ENCODE data around the gene TCERG1L. TPM values are rescaled to one million over a fixed set of nuclear protein-coding genes. Genes with fewer than 3 reads are reported as not detected.

The TCERG1L gene
- total RNA-seq, 1 donor from 2014 or later: 3.5 TPM

DNA sequence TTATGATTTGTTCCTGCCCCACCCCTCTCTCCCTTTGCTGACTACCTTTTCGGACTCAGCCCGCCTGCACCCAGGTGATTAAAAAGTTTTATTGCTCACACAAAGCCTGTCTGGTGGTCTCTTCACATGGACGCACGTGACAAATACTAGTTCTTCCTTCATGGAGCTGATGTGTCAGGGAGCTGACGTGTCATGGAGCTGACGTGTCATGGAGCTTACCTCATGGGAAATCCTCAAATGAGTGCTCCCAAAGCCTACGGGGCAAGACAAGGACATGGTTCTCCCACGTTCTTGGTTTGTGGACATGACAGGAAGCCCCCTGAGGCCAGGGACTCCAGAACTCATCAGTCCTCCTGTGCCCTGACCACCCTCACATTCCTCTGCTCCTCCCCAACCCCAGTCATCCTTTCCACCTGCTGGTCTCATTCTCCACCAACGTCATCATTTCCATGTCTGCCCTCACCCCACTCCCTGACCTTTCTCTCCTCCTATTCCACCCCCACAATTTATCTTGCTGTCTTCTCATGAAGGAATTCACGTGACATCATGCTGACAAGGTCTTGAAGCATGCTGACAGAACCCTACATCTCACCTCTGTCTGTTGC is 261.3 kb downstream of the TCERG1L start:
- no peak for FAIRE-seq

DNA sequence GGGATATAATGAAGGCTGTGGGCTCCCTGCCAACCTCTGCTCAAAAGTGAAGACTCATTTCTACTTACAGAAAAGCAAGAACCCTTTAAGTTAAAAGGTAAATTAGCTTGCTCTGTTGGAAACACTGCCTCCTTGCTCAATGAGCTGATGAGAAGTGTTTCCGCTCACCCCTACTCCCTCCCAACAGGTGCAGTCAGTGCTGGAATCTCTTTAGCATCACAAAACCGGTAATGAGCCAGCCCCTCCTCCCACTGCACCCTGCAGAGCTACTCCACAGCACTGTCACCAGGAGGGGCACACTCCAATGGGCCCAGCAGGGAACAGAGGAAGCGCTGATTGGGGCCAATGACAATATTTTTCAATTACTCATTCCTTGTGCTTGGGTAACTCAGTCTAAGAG is 262.5 kb downstream of the TCERG1L start:
- Histone ChIP-seq H2AFZ (ENCODE audit: low read depth, low read length) (no peak overlapping the region), H3K4me2 (ENCODE audit: low read length) (no peak overlapping the region), H3K27me3 (ENCODE audit: insufficient read depth, low read length) (no peaks in the 10 kb centered on the region), H3K4me3 (ENCODE audit: insufficient read depth, low read depth, low read length) (no peak overlapping the region), H3K9ac (ENCODE audit: low read length) (no peak overlapping the region), H4K20me1 (ENCODE audit: insufficient read depth, low read length) (no peaks in the 10 kb centered on the region), H3K27ac (ENCODE audit: low read depth, low read length) (no peak overlapping the region), H3K79me2 (ENCODE audit: insufficient read depth, low read length) (no peaks in the 10 kb centered on the region), H3K4me1 (ENCODE audit: insufficient read depth, low read length) (no peaks in the 10 kb centered on the region), H3K36me3 (ENCODE audit: insufficient read depth, low read length) (no peaks in the 10 kb centered on the region), H3K9me3 (ENCODE audit: insufficient read depth, low read depth, low read length) (peaks cover 6% of the 10 kb centered on the region)
- no peak for FAIRE-seq
- Mint-ChIP-seq H3K4me1 (ENCODE audit: low read depth, unreplicated experiment) (no peaks in the 10 kb centered on the region), H3K27me3 (ENCODE audit: low read depth, unreplicated experiment) (peaks cover 8% of the 10 kb centered on the region), H3K36me3 (ENCODE audit: low read depth, unreplicated experiment) (no peaks in the 10 kb centered on the region), H3K9me3 (ENCODE audit: unreplicated experiment) (peaks cover 17% of the 10 kb centered on the region), H3K4me3 (ENCODE audit: unreplicated experiment) (no peak overlapping the region), H3K27ac (ENCODE audit: unreplicated experiment) (no peak overlapping the region)
- no peak for DNase-seq (ENCODE audit: low read depth)
- TF ChIP-seq, protein P1, sequence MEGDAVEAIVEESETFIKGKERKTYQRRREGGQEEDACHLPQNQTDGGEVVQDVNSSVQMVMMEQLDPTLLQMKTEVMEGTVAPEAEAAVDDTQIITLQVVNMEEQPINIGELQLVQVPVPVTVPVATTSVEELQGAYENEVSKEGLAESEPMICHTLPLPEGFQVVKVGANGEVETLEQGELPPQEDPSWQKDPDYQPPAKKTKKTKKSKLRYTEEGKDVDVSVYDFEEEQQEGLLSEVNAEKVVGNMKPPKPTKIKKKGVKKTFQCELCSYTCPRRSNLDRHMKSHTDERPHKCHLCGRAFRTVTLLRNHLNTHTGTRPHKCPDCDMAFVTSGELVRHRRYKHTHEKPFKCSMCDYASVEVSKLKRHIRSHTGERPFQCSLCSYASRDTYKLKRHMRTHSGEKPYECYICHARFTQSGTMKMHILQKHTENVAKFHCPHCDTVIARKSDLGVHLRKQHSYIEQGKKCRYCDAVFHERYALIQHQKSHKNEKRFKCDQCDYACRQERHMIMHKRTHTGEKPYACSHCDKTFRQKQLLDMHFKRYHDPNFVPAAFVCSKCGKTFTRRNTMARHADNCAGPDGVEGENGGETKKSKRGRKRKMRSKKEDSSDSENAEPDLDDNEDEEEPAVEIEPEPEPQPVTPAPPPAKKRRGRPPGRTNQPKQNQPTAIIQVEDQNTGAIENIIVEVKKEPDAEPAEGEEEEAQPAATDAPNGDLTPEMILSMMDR (IDR thresholded peaks at IDR 0.05; ENCODE audit: insufficient read depth, low read depth, low read length): no peak
- TF ChIP-seq EZH2 (IDR thresholded peaks at IDR 0.05; ENCODE audit: insufficient read depth, low read length): no peak

More for the DNA sequence above, 261.3 kb downstream of the TCERG1L start:
- H3K4me1 ChIP-seq (ENCODE audit: insufficient read depth, low read length): no peaks in the 10 kb centered on the region
- no peaks in the 10 kb centered on the region for H3K27me3 ChIP-seq (ENCODE audit: insufficient read depth, low read length)
- Mint-ChIP-seq H3K27me3 (ENCODE audit: low read depth, unreplicated experiment) (peaks cover 5% of the 10 kb centered on the region), H3K9me3 (ENCODE audit: unreplicated experiment) (peaks cover 17% of the 10 kb centered on the region), H3K27ac (ENCODE audit: unreplicated experiment) (no peak overlapping the region), H3K4me3 (ENCODE audit: unreplicated experiment) (no peak overlapping the region), H3K4me1 (ENCODE audit: low read depth, unreplicated experiment) (no peaks in the 10 kb centered on the region), H3K36me3 (ENCODE audit: low read depth, unreplicated experiment) (no peaks in the 10 kb centered on the region)
- no peak overlapping the region for H3K4me3 ChIP-seq (ENCODE audit: insufficient read depth, low read depth, low read length)
- peaks cover 6% of the 10 kb centered on the region for H3K9me3 ChIP-seq (ENCODE audit: insufficient read depth, low read depth, low read length)
- H2AFZ ChIP-seq (ENCODE audit: low read depth, low read length): no peak overlapping the region
- no peaks in the 10 kb centered on the region for H3K79me2 ChIP-seq (ENCODE audit: insufficient read depth, low read length)
- TF ChIP-seq, protein P1 (IDR thresholded peaks at IDR 0.05; ENCODE audit: insufficient read depth, low read depth, low read length): no peak
- no peak for TF ChIP-seq EZH2 (IDR thresholded peaks at IDR 0.05; ENCODE audit: insufficient read depth, low read length)
- no peak overlapping the region for H3K4me2 ChIP-seq (ENCODE audit: low read length)
- H3K36me3 ChIP-seq (ENCODE audit: insufficient read depth, low read length): no peaks in the 10 kb centered on the region
- no peak overlapping the region for H3K27ac ChIP-seq (ENCODE audit: low read depth, low read length)
- no peak overlapping the region for H3K9ac ChIP-seq (ENCODE audit: low read length)
- no peaks in the 10 kb centered on the region for H4K20me1 ChIP-seq (ENCODE audit: insufficient read depth, low read length)
- DNase-seq (ENCODE audit: low read depth): no peak

DNA sequence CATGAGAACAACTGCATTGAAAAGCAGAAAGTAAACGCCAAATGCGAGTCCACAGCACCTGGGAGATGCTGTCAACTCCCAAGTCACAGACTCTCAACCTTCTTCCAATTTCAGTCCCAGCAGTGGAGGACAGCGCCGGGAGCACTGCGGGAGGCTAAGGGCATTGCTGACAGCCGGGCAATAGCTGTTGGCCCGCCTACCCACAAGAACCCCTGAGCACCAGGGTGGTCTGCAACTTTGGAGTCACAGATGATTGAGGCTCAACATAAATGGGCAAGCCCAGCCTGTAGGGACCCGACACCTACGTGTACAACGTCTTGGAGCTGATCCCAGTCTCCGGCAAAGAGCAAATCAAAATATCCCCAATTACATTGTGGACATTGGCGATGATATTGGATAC is 262.9 kb downstream of the TCERG1L start:
- Histone ChIP-seq H3K27ac (ENCODE audit: low read depth, low read length) (no peak overlapping the region), H3K9ac (ENCODE audit: low read length) (no peak overlapping the region), H4K20me1 (ENCODE audit: insufficient read depth, low read length) (no peaks in the 10 kb centered on the region), H3K79me2 (ENCODE audit: insufficient read depth, low read length) (no peaks in the 10 kb centered on the region), H3K4me1 (ENCODE audit: insufficient read depth, low read length) (no peaks in the 10 kb centered on the region), H2AFZ (ENCODE audit: low read depth, low read length) (no peak overlapping the region), H3K9me3 (ENCODE audit: insufficient read depth, low read depth, low read length) (peaks cover 6% of the 10 kb centered on the region), H3K4me2 (ENCODE audit: low read length) (no peak overlapping the region), H3K27me3 (ENCODE audit: insufficient read depth, low read length) (no peaks in the 10 kb centered on the region), H3K36me3 (ENCODE audit: insufficient read depth, low read length) (no peaks in the 10 kb centered on the region), H3K4me3 (ENCODE audit: insufficient read depth, low read depth, low read length) (no peak overlapping the region)
- TF ChIP-seq, protein P1 (IDR thresholded peaks at IDR 0.05; ENCODE audit: insufficient read depth, low read depth, low read length): no peak
- TF ChIP-seq EZH2 (IDR thresholded peaks at IDR 0.05; ENCODE audit: insufficient read depth, low read length): no peak
- H3K4me1 Mint-ChIP-seq (ENCODE audit: low read depth, unreplicated experiment): no peaks in the 10 kb centered on the region
- no peak overlapping the region for H3K4me3 Mint-ChIP-seq (ENCODE audit: unreplicated experiment)
- DNase-seq (ENCODE audit: low read depth) (no peak), FAIRE-seq (no peak)
- no peaks in the 10 kb centered on the region for H3K36me3 Mint-ChIP-seq (ENCODE audit: low read depth, unreplicated experiment)
- no peak overlapping the region for H3K27ac Mint-ChIP-seq (ENCODE audit: unreplicated experiment)
- peaks cover 17% of the 10 kb centered on the region for H3K9me3 Mint-ChIP-seq (ENCODE audit: unreplicated experiment)
- peaks cover 8% of the 10 kb centered on the region for H3K27me3 Mint-ChIP-seq (ENCODE audit: low read depth, unreplicated experiment)
